ENCODE data around the gene ZDHHC5. TPM values are rescaled to one million over a fixed set of nuclear protein-coding genes. Genes with fewer than 3 reads are reported as not detected.

Gene ZDHHC5
- 31.8 and 42.9 TPM in 2 replicates for total RNA-seq

GRCh38 chr11:57667736-57668433 is at the start of gene ZDHHC5:
Gene ZDHHC5, plus strand, starts transcription at chr11:57668114. Its CDS starts 4,977 bp downstream, at chr11:57673091.

GRCh38 chr11:57649826-57650738 is 17.8 kb upstream of the ZDHHC5 start, which contains the start of gene YPEL4:
Gene YPEL4, minus strand, starts transcription at chr11:57649912. Its CDS starts 2,805 bp downstream, at chr11:57647107.

GRCh38 chr11:57657194-57658022 is 10.5 kb upstream of the ZDHHC5 start, which contains the start of gene CLP1:
Gene CLP1, plus strand, starts transcription at chr11:57657762. Its CDS starts 1,715 bp downstream, at chr11:57659477.

GRCh38 chr11:57711414-57712255 is 43.7 kb downstream of the ZDHHC5 start, which contains the start of gene MED19:
Gene MED19, minus strand, starts transcription at chr11:57712215. Its CDS starts 36 bp downstream, at chr11:57712179.

GRCh38 chr11:57712256-57713150 is 44.6 kb downstream of the ZDHHC5 start, which contains the start of gene TMX2:
Gene TMX2, plus strand, starts transcription at chr11:57712593. Its CDS starts 26 bp downstream, at chr11:57712619.

GRCh38 chr11:57741132-57742086 is 73.5 kb downstream of the ZDHHC5 start, which contains the start of gene SELENOH:
Gene SELENOH, plus strand, starts transcription at chr11:57741491. Its CDS starts 105 bp downstream, at chr11:57741596.

Other genes with a start within 250 kb of the ZDHHC5 start
- 3.8 and 23.4 TPM in 2 replicates for gene SLC43A3, start 241.0 kb upstream of the ZDHHC5 start, total RNA-seq
- not detected in 2 replicates for gene RTN4RL2, start 207.6 kb upstream of the ZDHHC5 start, total RNA-seq
- gene SLC43A1, start 152.4 kb upstream of the ZDHHC5 start, total RNA-seq, result 1.2 and 5.5 TPM in 2 replicates
- gene TIMM10, start 137.4 kb upstream of the ZDHHC5 start, total RNA-seq, result 45.2 and 50.1 TPM in 2 replicates
- not detected in 2 replicates for gene SMTNL1, start 130.5 kb upstream of the ZDHHC5 start, total RNA-seq
- 12.1 and 38.8 TPM in 2 replicates for gene UBE2L6, start 100.4 kb upstream of the ZDHHC5 start, total RNA-seq
- gene SERPING1, start 70.4 kb upstream of the ZDHHC5 start, total RNA-seq, result 0.43 and 2.9 TPM in 2 replicates
- gene YPEL4, start 18.2 kb upstream of the ZDHHC5 start, total RNA-seq, result not detected in 2 replicates
- 19.0 and 23.4 TPM in 2 replicates for gene CLP1, start 10.4 kb upstream of the ZDHHC5 start, total RNA-seq
- 14.0 and 18.8 TPM in 2 replicates for gene MED19, start 44.1 kb downstream of the ZDHHC5 start, total RNA-seq
- 61.2 and 68.2 TPM in 2 replicates for gene TMX2, start 44.5 kb downstream of the ZDHHC5 start, total RNA-seq
- gene SELENOH, start 73.4 kb downstream of the ZDHHC5 start, total RNA-seq, result 153 and 187 TPM in 2 replicates
- gene BTBD18, start 83.7 kb downstream of the ZDHHC5 start, total RNA-seq, result under 0.01 TPM in 1 of 2 replicates, not detected in the other
- 174 and 178 TPM in 2 replicates for gene CTNND1, start 93.7 kb downstream of the ZDHHC5 start, total RNA-seq

All from tracheal epithelial cell (primary cell).